IMR-90 (cell line): ENCODE measurements around the gene SLC29A3. TPM values are rescaled to one million over a fixed set of nuclear protein-coding genes. Genes with fewer than 3 reads are reported as not detected.

Experiments used
- ATAC-seq: fragments of 200-7000 bp; cut with Tn5 transposase; 2 replicates; pipeline ENCODE4 v1.9.1; 2020; ENCODE audit warnings: low read depth, mild to moderate bottlenecking, moderate library complexity
- BruUV-seq: library from RNA; stranded (reverse); fragments of 400-500 nt; replicated peaks from 2 replicates; lab custom pipeline; 2021; lab: Mats Ljungman, UMichigan
- CTCF ChIA-PET: fragments of 300-600 bp; formaldehyde crosslinking; extraction: SDS; loops from one replicate; lab custom pipeline; 2021; ENCODE audit warnings: antibody characterized with exemption; lab: Yijun Ruan, JAX
- POLR2A ChIA-PET: fragments of 300-600 bp; sonication (Branson Sonifier 250); formaldehyde crosslinking; loops from one replicate; lab custom pipeline; 2022; ENCODE audit warnings: antibody characterized with exemption; ENCODE audit not compliant: unreplicated experiment; lab: Charles Lee
- DNase-seq: peaks from one replicate; pipeline ENCODE4 v3.0.0; 2013
- H2AFZ ChIP-seq: replicated peaks from 2 replicates; pipeline ENCODE3; 2013; ENCODE audit warnings: low read length, mild to moderate bottlenecking; ENCODE audit not compliant: poor library complexity
- H2AK5ac ChIP-seq: 2 replicates; pipeline ENCODE4 v1.6.1; 2013; ENCODE audit warnings: low read depth, low read length, inconsistent platforms
- H2AK9ac ChIP-seq: replicated peaks from 2 replicates; pipeline ENCODE3; 2013; ENCODE audit warnings: mild to moderate bottlenecking, low read depth, low read length, moderate library complexity; ENCODE audit not compliant: poor library complexity
- H2BK120ac ChIP-seq: 2 replicates; pipeline ENCODE4 v1.6.1; 2013; ENCODE audit warnings: low read depth, low read length, inconsistent platforms
- H2BK15ac ChIP-seq: 3 replicates; pipeline ENCODE4 v1.6.1; 2013; ENCODE audit warnings: low read depth, low read length, inconsistent platforms
- H2BK20ac ChIP-seq: 2 replicates; pipeline ENCODE4 v1.6.1; 2013; ENCODE audit warnings: low read depth, mild to moderate bottlenecking, inconsistent platforms, low read length, moderate library complexity
- H2BK5ac ChIP-seq: 2 replicates; pipeline ENCODE4 v1.6.1; 2013; ENCODE audit warnings: mild to moderate bottlenecking, low read depth, low read length, inconsistent platforms; ENCODE audit not compliant: poor library complexity, severe bottlenecking
- H3K14ac ChIP-seq: replicated peaks from 2 replicates; pipeline ENCODE4 v1.6.1; 2013; ENCODE audit warnings: low read depth, low read length, inconsistent platforms
- H3K18ac ChIP-seq: 2 replicates; pipeline ENCODE4 v1.6.1; 2013; ENCODE audit warnings: low read depth, low read length, control low read depth
- H3K23ac ChIP-seq: 2 replicates; pipeline ENCODE4 v1.6.1; 2013; ENCODE audit warnings: low read depth, low read length, inconsistent platforms
- H3K27ac ChIP-seq: 2 replicates; pipeline ENCODE4 v1.5.1; 2013; ENCODE audit warnings: mild to moderate bottlenecking, control low read depth, low read length; ENCODE audit not compliant: insufficient read depth
- H3K27me3 ChIP-seq: 2 replicates; pipeline ENCODE4 v1.6.1; 2013; ENCODE audit warnings: low read length; ENCODE audit not compliant: control insufficient read depth, insufficient read depth
- H3K36me3 ChIP-seq: 2 replicates; pipeline ENCODE4 v1.6.1; 2013; ENCODE audit warnings: low read length, mixed read lengths; ENCODE audit not compliant: control insufficient read depth, insufficient read depth
- H3K4ac ChIP-seq: 2 replicates; pipeline ENCODE4 v1.6.1; 2013; ENCODE audit warnings: low read depth, low read length, inconsistent platforms
- H3K4me1 ChIP-seq: 2 replicates; pipeline ENCODE4 v1.6.1; 2013; ENCODE audit warnings: low read length, mixed read lengths; ENCODE audit not compliant: control insufficient read depth, insufficient read depth
- H3K4me2 ChIP-seq: 2 replicates; pipeline ENCODE4 v1.6.1; 2013; ENCODE audit warnings: low read depth, mild to moderate bottlenecking, control low read depth, low read length, moderate library complexity
- H3K4me3 ChIP-seq: 2 replicates; pipeline ENCODE4 v1.5.1; 2013; ENCODE audit warnings: low read depth, mild to moderate bottlenecking, control low read depth, low read length, moderate library complexity; ENCODE audit not compliant: insufficient read depth
- H3K56ac ChIP-seq: 2 replicates; pipeline ENCODE4 v1.6.1; 2013; ENCODE audit warnings: low read length, inconsistent platforms; ENCODE audit not compliant: insufficient read depth; ENCODE audit errors: extremely low read depth
- H3K79me1 ChIP-seq, 2 experiments: 2 replicates each; pipeline ENCODE4 v1.6.1; 2013; ENCODE audit warnings: low read length in 2 of 2, inconsistent platforms in 1 of 2, low read depth in 1 of 2
- H3K9ac ChIP-seq: 2 replicates; pipeline ENCODE4 v1.6.1; 2013; ENCODE audit warnings: low read depth, low read length, control low read depth
- H3K9me1 ChIP-seq: 2 replicates; pipeline ENCODE4 v1.6.1; 2013; ENCODE audit warnings: low read length, inconsistent platforms; ENCODE audit not compliant: insufficient read depth
- H3K9me3 ChIP-seq: 2 replicates; pipeline ENCODE4 v1.6.1; 2013; ENCODE audit warnings: low read length; ENCODE audit not compliant: control insufficient read depth, insufficient read depth
- H4K20me1 ChIP-seq: 2 replicates; pipeline ENCODE4 v1.6.1; 2013; ENCODE audit warnings: low read length, inconsistent platforms; ENCODE audit not compliant: insufficient read depth
- H4K5ac ChIP-seq: 2 replicates; pipeline ENCODE4 v1.6.1; 2013; ENCODE audit warnings: mild to moderate bottlenecking, low read depth, low read length, control low read depth
- H4K8ac ChIP-seq, 2 experiments: 2 replicates each; pipeline ENCODE4 v1.6.1; 2013; ENCODE audit warnings: low read depth in 2 of 2, low read length in 2 of 2, control low read depth in 1 of 2, inconsistent platforms in 1 of 2
- H4K91ac ChIP-seq: 2 replicates; pipeline ENCODE4 v1.6.1; 2013; ENCODE audit warnings: low read depth, low read length, inconsistent platforms; ENCODE audit not compliant: insufficient read depth
- CHD1 ChIP-seq: IDR thresholded peaks from 2 replicates; pipeline ENCODE4 v1.6.1; 2012; ENCODE audit warnings: low read depth, low read length, improper control_type of control experiment
- CTCF ChIP-seq: conservative IDR thresholded peaks from 2 replicates; pipeline ENCODE4 v1.5.1; 2012; ENCODE audit warnings: mild to moderate bottlenecking, low read depth, low read length, improper control_type of control experiment
- FOS ChIP-seq: fragments of 150-350 bp; IDR thresholded peaks from 2 replicates; pipeline ENCODE4 v1.6.1; 2016; ENCODE audit warnings: low read depth, low read length
- MXI1 ChIP-seq: IDR thresholded peaks from 2 replicates; pipeline ENCODE4 v1.6.1; 2012; ENCODE audit warnings: low read depth, mild to moderate bottlenecking, low read length, moderate library complexity, borderline replicate concordance
- POLR2A ChIP-seq: IDR thresholded peaks from 2 replicates; pipeline ENCODE4 v1.6.1; 2012; ENCODE audit warnings: mild to moderate bottlenecking, low read depth, low read length
- RCOR1 ChIP-seq: IDR thresholded peaks from 2 replicates; pipeline ENCODE4 v1.6.1; 2012; ENCODE audit warnings: mild to moderate bottlenecking, low read length, improper control_type of control experiment; ENCODE audit not compliant: insufficient replicate concordance
- RFX5 ChIP-seq: IDR thresholded peaks from 2 replicates; pipeline ENCODE4 v1.8.0; 2012; ENCODE audit warnings: low read depth, mild to moderate bottlenecking, low read length, moderate library complexity
- SMC3 ChIP-seq: fragments of 150-350 bp; IDR thresholded peaks from 2 replicates; pipeline ENCODE4 v1.6.1; 2016; ENCODE audit warnings: low read depth, mild to moderate bottlenecking, antibody characterized with exemption, low read length, moderate library complexity
- USF2 ChIP-seq: fragments of 150-350 bp; IDR thresholded peaks from 2 replicates; pipeline ENCODE4 v1.6.1; 2017; ENCODE audit warnings: mild to moderate bottlenecking, antibody characterized with exemption, low read length, low read depth
- WGBS, 2 experiments: methylation state at CpG; one replicate each; pipeline versions ENCODE4 v1.1.5 to v1.1.7; 2013; ENCODE audit warnings: missing lambda C conversion rate in 2 of 2; ENCODE audit not compliant: insufficient read length in 1 of 2; ENCODE audit errors: extremely low coverage in 2 of 2; 5-methylcytosine and 5-hydroxymethylcytosine counted together
- dilution Hi-C: fragments of 300-500 bp; cut with HindIII; formaldehyde crosslinking; loops from one replicate; pipeline ENCODE4 v1.14.3; 2018; ENCODE audit warnings: low sequenced_read_pairs; ENCODE audit not compliant: unreplicated experiment
- in situ Hi-C: fragments of 300-500 bp; cut with MboI; formaldehyde crosslinking; loops from 3 replicates; pipeline ENCODE4 v1.14.3; 2019; ENCODE audit warnings: low sequenced_read_pairs, inconsistent platforms, mixed read lengths
- intact Hi-C: fragments of 100-400 bp; cut with micrococcal nuclease; formaldehyde crosslinking; loops from 2 replicates; pipeline ENCODE4 v1.10.0; 2022
- polyA plus RNA-seq, 3 experiments: library from polyadenylated mRNA; depleted of rRNA; stranded (reverse); fragments of >200 nt; gene quantifications; 2 replicates each; pipeline ENCODE4 v1.2.3, GENCODE V29; 2012; ENCODE audit warnings: low replicate concordance in 1 of 3
- total RNA-seq: library from RNA; depleted of rRNA; stranded (reverse); fragments of >200 nt; gene quantifications from 2 replicates; pipeline ENCODE4 v1.2.3, GENCODE V29; 2012

Gene SLC29A3
- total and polyA plus RNA-seq, 2 of the 4 experiments (the other 2 are of a cell fraction), result 0.72 to 3.0 TPM

- H4K20me1 ChIP-seq, result no peaks in the 10 kb centered on the region
- dilution Hi-C loops (no loop called here), in situ Hi-C loops (loop anchor here (10.0 kb wide), 2 partner anchors 288 to 498 kb away; no protein-coding TSS in a partner anchor), intact Hi-C loops (loop anchor here (5.0 to 10.0 kb wide), 2 partner anchors 61 to 728 kb away; no protein-coding TSS in a partner anchor)
- no peak overlapping the region for H2BK20ac ChIP-seq
- H2AFZ ChIP-seq, result no peak overlapping the region
- no peak overlapping the region for H3K4ac ChIP-seq
- no peak overlapping the region for H2BK5ac ChIP-seq
- POLR2A ChIA-PET, result no interaction called here
- H3K9ac ChIP-seq, result no peak overlapping the region
- ATAC-seq (no peak), DNase-seq (no peak)
- CTCF ChIA-PET, result interaction anchor here (1.0 kb wide), 1 partner anchor 254 kb away, joined by 3 read pairs; no protein-coding TSS in a partner anchor
- no peak overlapping the region for H4K8ac ChIP-seq
- H4K5ac ChIP-seq, result no peak overlapping the region
- H3K4me1 ChIP-seq, result peaks cover 4% of the 10 kb centered on the region; the same call in 1 of the 2 replicates
- no peak overlapping the region for H2BK120ac ChIP-seq
- H3K23ac ChIP-seq, result no peak overlapping the region
- 100% methylated on average over 3 of the region's 6 CpGs; no CpG with 5 or more reads in 1 of the 2 experiments for WGBS, 2 experiments
- BruUV-seq, result no TSS peak
- no peak overlapping the region for H2AK9ac ChIP-seq
- no peaks in the 10 kb centered on the region for H3K79me1 ChIP-seq
- no peak overlapping the region for H3K4me3 ChIP-seq
- no peak overlapping the region for H2AK5ac ChIP-seq
- H3K27ac ChIP-seq, result no peak overlapping the region
- peaks cover 2% of the 10 kb centered on the region; the same call in 1 of the 2 replicates for H3K27me3 ChIP-seq
- TF ChIP-seq CTCF (no peak), RCOR1 (no peak), MXI1 (no peak), SMC3 (no peak), USF2 (no peak), POLR2A (no peak), FOS (no peak), RFX5 (no peak), CHD1 (no peak)
- H3K4me2 ChIP-seq, result no peak overlapping the region
- no peak overlapping the region for H3K18ac ChIP-seq
- H3K14ac ChIP-seq, result no peak overlapping the region
- H3K9me3 ChIP-seq, result no peaks in the 10 kb centered on the region
- H3K9me1 ChIP-seq, result no peaks in the 10 kb centered on the region; the same call in 1 of the 2 replicates
- H3K36me3 ChIP-seq, result no peaks in the 10 kb centered on the region
- no peak overlapping the region for H3K56ac ChIP-seq
- H2BK15ac ChIP-seq, result no peak overlapping the region
- H4K91ac ChIP-seq, result no peak overlapping the region
These were observed 2.3 kb upstream of the SLC29A3 start for GRCh38 chr10:71316786-71317160.
